GM12801 (cell line): ENCODE data around the gene CTCF.

Experiments
- CTCF ChIP-seq: IDR thresholded peaks from one replicate; pipeline ENCODE4 v1.5.1; 2011; ENCODE audit warnings: control low read depth; ENCODE audit not compliant: insufficient read length; ENCODE audit errors: extremely low read depth

The CTCF gene

DNA sequence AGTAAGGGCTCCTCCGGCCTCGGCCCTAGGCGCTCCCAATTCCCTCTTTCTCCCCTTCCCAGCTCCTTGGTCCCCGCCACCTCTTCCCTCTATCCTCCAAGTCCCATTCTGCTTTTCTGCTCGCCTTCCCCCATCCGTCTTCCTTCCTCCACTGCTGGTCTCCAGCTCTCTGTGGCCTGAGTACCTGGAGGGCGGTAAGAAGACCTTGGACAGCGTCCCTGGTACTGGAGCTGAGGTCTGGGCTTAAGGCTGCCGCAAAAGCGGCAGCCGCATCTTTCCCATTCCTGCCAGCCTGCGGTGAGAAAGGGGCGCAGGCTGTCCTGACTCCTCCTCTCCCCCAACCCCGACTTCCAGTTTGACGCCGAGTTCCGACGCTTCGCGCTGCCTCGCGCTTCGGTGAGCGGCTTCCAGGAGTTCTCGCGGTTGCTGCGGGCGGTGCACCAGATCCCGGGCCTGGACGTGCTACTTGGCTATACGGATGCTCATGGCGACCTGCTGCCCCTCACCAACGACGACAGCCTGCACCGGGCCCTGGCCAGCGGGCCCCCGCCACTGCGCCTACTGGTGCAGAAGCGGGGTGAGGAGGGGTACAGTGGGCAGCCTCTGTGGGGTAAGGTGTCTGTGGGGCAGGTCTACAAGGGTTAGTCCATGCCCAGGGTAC, 98.9 kb downstream of the CTCF start:
- no peak for TF ChIP-seq CTCF

DNA sequence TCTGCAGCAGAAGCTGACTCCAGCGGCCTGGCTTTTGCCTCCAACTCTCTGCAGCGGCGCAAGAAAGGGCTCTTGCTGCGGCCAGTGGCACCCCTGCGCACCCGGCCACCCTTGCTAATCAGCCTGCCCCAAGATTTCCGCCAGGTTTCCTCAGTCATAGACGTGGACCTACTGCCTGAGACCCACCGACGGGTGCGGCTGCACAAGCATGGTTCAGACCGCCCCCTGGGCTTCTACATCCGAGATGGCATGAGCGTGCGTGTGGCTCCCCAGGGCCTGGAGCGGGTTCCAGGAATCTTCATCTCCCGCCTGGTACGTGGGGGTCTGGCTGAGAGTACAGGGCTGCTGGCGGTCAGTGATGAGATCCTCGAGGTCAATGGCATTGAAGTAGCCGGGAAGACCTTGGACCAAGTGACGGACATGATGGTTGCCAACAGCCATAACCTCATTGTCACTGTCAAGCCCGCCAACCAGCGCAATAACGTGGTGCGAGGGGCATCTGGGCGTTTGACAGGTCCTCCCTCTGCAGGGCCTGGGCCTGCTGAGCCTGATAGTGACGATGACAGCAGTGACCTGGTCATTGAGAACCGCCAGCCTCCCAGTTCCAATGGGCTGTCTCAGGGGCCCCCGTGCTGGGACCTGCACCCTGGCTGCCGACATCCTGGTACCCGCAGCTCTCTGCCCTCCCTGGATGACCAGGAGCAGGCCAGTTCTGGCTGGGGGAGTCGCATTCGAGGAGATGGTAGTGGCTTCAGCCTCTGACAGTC, 99.7 kb downstream of the CTCF start:
- TF ChIP-seq CTCF = no peak

DNA sequence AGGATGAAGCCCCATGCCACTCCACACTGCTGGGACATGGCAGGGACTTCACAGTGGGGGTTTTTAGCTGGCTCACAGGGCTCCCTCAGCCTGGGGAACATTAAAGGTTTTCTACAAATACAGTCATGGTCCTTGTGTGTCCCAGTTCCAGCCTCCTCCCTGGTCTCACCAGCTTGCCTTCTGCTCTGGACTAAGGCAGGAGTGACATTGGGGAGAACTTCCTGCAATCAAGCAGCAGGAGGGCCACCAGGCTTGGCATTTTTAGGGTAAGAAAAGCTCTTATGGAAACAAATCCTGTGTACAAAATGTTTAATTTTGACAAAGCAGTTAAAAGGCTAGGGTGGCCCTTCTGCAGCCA, 100.3 kb downstream of the CTCF start:
- no peak for TF ChIP-seq CTCF

GRCh38 chr16:67663151-67663876, 101.0 kb downstream of the CTCF start:
- no peak for TF ChIP-seq CTCF

DNA sequence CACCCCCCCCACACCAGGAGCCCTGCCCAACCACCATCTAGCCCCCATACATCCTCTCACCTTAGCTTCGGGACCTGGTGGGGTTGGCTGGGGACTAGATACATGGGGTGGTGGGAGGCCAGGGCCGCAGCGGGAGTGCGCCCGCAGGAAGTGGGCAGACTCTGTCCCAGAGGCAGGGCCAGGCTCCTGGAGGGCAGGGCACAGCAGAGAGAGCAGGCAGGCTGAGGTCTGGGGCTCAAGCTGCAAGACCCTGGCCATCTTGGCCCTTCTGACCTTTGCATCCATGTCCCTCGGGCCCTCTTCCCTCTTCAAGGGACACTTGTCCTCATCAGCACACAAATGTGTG, 101.5 kb downstream of the CTCF start:
- no peak for TF ChIP-seq CTCF

DNA sequence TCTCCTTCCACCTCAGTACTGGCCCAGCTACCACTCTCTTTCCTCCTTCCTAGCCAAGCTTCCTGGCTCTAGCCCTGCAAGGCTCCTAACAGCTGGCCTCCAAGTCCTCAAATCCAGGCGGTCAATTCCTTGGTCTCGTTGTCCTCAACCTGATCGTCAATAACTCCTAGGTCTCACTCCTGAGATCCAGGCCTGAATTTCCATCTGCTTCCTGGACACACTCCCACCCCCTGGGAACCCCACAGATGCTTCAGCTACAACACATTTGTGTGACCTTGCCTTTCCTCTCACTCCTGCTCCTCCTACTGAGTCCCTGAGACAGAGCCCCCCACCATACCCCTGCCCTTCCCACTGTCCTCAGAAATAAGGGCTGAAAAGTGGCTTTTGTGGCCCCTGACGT, 101.9 kb downstream of the CTCF start:
- TF ChIP-seq CTCF = no peak

DNA sequence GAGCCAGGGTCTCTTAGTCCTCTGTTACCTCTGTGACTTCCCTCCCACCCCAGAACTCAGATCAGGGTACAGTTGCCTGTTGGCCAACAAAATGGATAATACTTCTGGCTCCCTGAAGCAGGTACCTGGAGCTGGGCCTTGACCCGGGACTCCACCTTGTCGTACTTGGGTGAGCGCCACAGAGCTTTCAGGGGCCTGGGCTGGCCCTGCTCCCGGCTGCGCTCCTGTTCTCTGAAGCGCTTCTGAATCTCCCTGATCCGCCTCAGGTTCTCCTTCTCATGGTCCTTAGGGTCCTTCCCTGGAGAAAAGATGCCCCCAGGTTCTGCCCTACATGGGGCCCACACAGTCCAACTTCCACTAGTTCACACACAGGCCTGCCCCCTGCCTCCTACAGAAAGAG, 102.5 kb downstream of the CTCF start:
- no peak for TF ChIP-seq CTCF
